Natural killer cell (primary cell): ENCODE data around the gene INHBC. TPM values are rescaled to one million over a fixed set of nuclear protein-coding genes. Genes with fewer than 3 reads are reported as not detected.
A peak's percentile ranks its signal among the peaks of the same experiment; 100 is the strongest.

Experiments
- ATAC-seq, 3 donors: fragments of 150-1000 bp in 2 of 3; fragments of 200-7000 bp in 1 of 3; cut with Tn5 transposase; 1 replicate in 1 of 3; 2 replicates in 2 of 3; pipeline ENCODE4 v1.10.0; 2021; ENCODE audit warnings: mild to moderate bottlenecking in 2 of 3, moderate library complexity in 2 of 3
- DNase-seq, 2 donors: peaks; one replicate each; pipeline versions ENCODE4 v3.0.0 to v3.0.0-alpha.2; 2013 to 2021; ENCODE audit warnings: mixed read lengths in 1 of 2
- H3K27ac ChIP-seq: one replicate; pipeline ENCODE4 v1.5.1; 2013; ENCODE audit warnings: mild to moderate bottlenecking, low read length
- H3K27me3 ChIP-seq: one replicate; pipeline ENCODE4 v1.6.1; 2013; ENCODE audit warnings: low read length; ENCODE audit not compliant: control insufficient read depth, insufficient read depth
- H3K36me3 ChIP-seq: one replicate; pipeline ENCODE4 v1.6.1; 2013; ENCODE audit warnings: low read length; ENCODE audit not compliant: control insufficient read depth, insufficient read depth
- H3K4me1 ChIP-seq: one replicate; pipeline ENCODE4 v1.6.1; 2013; ENCODE audit warnings: low read length; ENCODE audit not compliant: control insufficient read depth, insufficient read depth
- H3K4me3 ChIP-seq: one replicate; pipeline ENCODE4 v1.5.1; 2013; ENCODE audit warnings: low read length
- H3K9me3 ChIP-seq: one replicate; pipeline ENCODE4 v1.6.1; 2013; ENCODE audit warnings: low read length; ENCODE audit not compliant: control insufficient read depth, insufficient read depth
- H3K27ac Mint-ChIP-seq, 2 donors: one replicate each; pipeline ENCODE4 v1.8.0; 2022; ENCODE audit warnings: mild to moderate bottlenecking in 2 of 2, mixed read lengths in 2 of 2, moderate library complexity in 1 of 2
- H3K27me3 Mint-ChIP-seq, 2 donors: one replicate each; pipeline ENCODE4 v1.8.0; 2022; ENCODE audit warnings: low read depth in 2 of 2, mixed read lengths in 2 of 2
- H3K36me3 Mint-ChIP-seq: one replicate; pipeline ENCODE4 v1.8.0; 2022; ENCODE audit warnings: mixed read lengths
- H3K4me1 Mint-ChIP-seq, 2 donors: one replicate each; pipeline ENCODE4 v1.8.0; 2022; ENCODE audit warnings: mixed read lengths in 2 of 2
- H3K4me3 Mint-ChIP-seq: one replicate; pipeline ENCODE4 v1.8.0; 2022; ENCODE audit warnings: mild to moderate bottlenecking, moderate library complexity, mixed read lengths
- H3K9me3 Mint-ChIP-seq, 2 donors: one replicate each; pipeline ENCODE4 v1.8.0; 2022; ENCODE audit warnings: mixed read lengths in 2 of 2
- WGBS: methylation state at CpG from one replicate; pipeline ENCODE4 v1.1.7; 2013; ENCODE audit warnings: missing lambda C conversion rate; ENCODE audit not compliant: insufficient coverage; 5-methylcytosine and 5-hydroxymethylcytosine counted together
- intact Hi-C: fragments of 100-400 bp; cut with micrococcal nuclease; formaldehyde crosslinking; loops from one replicate; pipeline ENCODE4 v1.14.2; 2022
- total RNA-seq, 4 donors: library from RNA; stranded (reverse); fragments of 120-200 nt in 1 of 4; gene quantifications; one replicate each; pipeline versions ENCODE4 v1.2.3 to v1.2.4, GENCODE V29; 2013 to 2022
- TF ChIP-seq, protein P1 (sequence below): fragments of 200-600 bp; IDR thresholded peaks from one replicate; pipeline ENCODE4 v1.8.0; 2022; ENCODE audit warnings: antibody characterized with exemption

The INHBC gene
- total RNA-seq, 3 donors from 2014 or later (not counting 1 experiment from before 2014, with no cell fraction given) = 0.18 to 0.35 (median 0.31) TPM

DNA sequence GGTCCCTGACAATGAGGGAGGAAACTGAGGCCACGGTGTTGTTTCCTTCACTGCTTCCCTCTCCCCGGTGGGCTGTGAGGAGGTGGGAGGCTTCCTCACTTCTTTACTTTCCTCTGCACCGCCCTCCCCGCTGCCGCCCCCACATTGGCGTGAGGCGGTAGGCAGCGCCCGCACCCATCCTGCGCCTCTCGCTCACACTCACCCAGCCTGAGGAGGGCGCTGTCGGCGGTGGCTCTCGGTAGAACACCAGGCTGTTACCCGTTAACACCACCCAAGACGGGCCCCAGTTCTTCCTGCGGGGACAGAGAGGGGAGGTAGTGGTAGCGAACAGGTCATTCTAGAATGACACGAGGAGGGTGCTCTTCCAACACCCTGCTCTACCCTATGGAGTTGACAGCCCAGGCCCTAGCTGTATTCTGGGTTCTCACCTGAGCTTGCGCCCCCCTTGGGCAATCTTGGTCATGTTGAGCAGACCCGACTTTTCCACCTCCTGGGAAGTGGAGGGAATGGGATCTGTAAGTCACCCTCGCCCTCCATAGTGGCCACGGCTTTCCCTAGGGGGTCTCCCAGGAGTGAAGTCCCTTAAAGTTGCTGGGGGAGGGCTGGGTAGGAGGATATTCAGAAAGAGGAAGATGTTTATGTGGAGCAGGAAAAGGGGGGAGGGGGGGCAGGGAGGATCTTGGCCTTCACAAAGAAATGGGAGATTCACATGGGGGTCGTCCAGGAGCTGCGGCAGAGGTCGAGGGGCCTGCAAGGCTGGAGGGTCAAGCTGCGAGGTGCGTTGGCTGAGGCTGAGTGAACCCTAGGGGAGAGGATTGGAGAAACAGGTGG, 41.8 kb downstream of the INHBC start:
- DNase-seq (peak; percentile 77), ATAC-seq (peak; percentile 26 to 64 (median 30))
- H3K9me3 Mint-ChIP-seq = no peaks in the 10 kb centered on the region
- H3K27me3 ChIP-seq = no peaks in the 10 kb centered on the region
- intact Hi-C loops = loop anchor here (2.0 to 5.0 kb wide), 3 partner anchors 14 to 266 kb away; no protein-coding TSS in a partner anchor
- TF ChIP-seq, protein P1, sequence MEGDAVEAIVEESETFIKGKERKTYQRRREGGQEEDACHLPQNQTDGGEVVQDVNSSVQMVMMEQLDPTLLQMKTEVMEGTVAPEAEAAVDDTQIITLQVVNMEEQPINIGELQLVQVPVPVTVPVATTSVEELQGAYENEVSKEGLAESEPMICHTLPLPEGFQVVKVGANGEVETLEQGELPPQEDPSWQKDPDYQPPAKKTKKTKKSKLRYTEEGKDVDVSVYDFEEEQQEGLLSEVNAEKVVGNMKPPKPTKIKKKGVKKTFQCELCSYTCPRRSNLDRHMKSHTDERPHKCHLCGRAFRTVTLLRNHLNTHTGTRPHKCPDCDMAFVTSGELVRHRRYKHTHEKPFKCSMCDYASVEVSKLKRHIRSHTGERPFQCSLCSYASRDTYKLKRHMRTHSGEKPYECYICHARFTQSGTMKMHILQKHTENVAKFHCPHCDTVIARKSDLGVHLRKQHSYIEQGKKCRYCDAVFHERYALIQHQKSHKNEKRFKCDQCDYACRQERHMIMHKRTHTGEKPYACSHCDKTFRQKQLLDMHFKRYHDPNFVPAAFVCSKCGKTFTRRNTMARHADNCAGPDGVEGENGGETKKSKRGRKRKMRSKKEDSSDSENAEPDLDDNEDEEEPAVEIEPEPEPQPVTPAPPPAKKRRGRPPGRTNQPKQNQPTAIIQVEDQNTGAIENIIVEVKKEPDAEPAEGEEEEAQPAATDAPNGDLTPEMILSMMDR = peak; percentile 83
- peaks cover 36% of the 10 kb centered on the region for H3K36me3 ChIP-seq
- peak overlapping the region; percentile 99 for H3K27ac ChIP-seq
- no peaks in the 10 kb centered on the region for H3K9me3 ChIP-seq
- peaks cover 92% of the 10 kb centered on the region for H3K4me1 ChIP-seq
- peaks cover 19% of the 10 kb centered on the region for H3K36me3 Mint-ChIP-seq
- no peaks in the 10 kb centered on the region for H3K27me3 Mint-ChIP-seq
- H3K4me1 Mint-ChIP-seq = peaks cover 79 to 92% of the 10 kb centered on the region in 2 donors
- H3K4me3 Mint-ChIP-seq = peak overlapping the region; percentile 85
- peak overlapping the region; percentile 57 for H3K4me3 ChIP-seq
- peak overlapping the region; percentile 97 to 98 for H3K27ac Mint-ChIP-seq
- under 1% methylated on average over 26 of the region's 29 CpGs for WGBS

DNA sequence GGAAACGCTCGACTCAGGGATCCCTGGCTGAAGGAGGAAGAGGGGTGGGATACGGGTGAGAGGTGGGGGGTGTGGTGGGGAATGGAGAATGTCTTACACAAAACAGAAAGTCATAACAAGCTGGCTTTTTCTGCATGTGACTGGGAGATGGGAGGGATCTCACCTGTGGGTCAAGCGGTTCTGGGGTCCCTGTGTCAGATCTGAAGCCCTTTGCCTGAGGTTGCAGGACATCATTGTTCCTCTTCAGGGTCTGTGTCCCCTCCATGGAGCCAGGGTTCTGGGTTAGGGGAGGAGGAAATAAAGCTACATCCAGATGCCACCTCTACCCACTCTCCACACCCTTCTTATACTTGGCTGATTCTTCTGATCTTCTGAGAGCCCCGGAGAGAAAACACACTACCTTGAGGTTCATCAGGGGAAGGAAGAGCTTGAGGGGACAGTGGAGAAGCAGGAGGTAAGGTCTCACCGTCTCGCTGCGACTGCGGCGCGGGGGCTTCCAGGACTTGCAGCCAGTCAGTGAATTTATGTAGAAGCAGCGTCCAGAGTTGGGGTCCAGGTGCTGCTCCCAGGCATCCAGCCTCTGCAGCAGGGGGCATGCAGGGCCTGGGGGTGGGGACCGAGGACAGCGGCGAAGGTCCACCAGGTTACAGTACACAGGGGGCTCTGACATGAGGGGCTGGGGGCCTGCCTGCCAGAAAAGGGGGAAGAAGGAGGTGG, 42.6 kb downstream of the INHBC start:
- Histone ChIP-seq H3K27ac (peak overlapping the region; percentile 99), H3K27me3 (no peaks in the 10 kb centered on the region), H3K9me3 (no peaks in the 10 kb centered on the region), H3K36me3 (peaks cover 28% of the 10 kb centered on the region), H3K4me3 (peak overlapping the region; percentile 57), H3K4me1 (peaks cover 89% of the 10 kb centered on the region)
- Mint-ChIP-seq H3K4me3 (peak overlapping the region; percentile 85), H3K36me3 (peaks cover 19% of the 10 kb centered on the region), H3K9me3 (no peaks in the 10 kb centered on the region), H3K27me3 (no peaks in the 10 kb centered on the region), H3K27ac (peak overlapping the region; percentile 97 to 98), H3K4me1 (peaks cover 83 to 91% of the 10 kb centered on the region in 2 donors)
- TF ChIP-seq, protein P1 = no peak
- DNase-seq (peak in 1 of 2 donors; percentile 58), ATAC-seq (no peak)
- 1% methylated on average over 15 of the region's 15 CpGs for WGBS
- intact Hi-C loops = loop anchor here (2.0 to 5.0 kb wide), 3 partner anchors 14 to 265 kb away; no protein-coding TSS in a partner anchor

DNA sequence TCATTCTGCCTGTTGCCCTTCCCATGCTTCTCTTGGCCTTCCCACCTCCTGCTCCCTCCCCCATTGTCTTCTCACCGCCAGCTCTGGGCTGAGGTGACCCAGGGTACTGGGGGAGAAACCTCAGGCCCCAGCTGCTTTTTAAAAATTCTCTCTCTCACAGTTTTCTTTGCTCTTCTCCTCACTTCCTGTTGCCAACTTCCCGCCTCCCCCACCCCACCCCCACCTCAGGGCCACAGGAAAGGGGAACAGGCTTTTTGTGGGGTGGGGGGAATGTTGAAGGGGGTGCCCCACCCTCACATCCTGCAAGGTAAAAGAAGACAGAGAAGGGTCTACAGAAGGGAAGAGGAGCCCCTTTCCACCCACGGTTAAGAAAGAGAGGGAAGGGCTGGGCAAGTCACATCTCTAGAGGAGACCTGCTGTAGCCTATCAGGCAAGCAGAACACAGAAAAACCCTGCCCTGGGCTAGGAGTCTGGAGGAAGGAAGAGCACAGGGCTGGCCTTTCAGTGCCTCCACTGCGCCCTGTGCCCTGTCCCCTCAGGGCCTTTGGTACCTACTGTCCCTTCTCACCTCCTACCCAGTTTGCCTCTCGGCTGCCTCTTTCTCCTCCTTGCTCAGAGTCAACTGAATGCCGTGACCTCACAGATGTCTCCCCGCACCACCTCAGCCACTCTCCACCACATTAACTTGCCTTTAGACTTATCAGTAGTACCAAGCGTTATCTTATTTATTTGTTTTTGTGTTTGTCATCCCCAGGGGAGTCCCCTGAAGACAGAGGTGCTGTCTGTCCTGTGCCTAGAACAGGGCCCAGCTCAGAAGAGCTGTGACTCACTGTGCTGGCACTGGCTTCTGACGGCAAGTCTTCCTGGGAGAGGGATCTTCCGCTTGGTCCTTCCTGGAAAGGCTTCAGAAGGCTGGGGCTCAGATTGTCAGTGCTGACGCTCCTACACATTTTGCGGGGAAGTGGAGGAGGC, 43.4 kb downstream of the INHBC start:
- H3K4me3 Mint-ChIP-seq = peak overlapping the region; percentile 85
- ATAC-seq = peak; percentile 52 to 68 (median 54)
- intact Hi-C loops = loop anchor here (2.0 to 5.0 kb wide), 3 partner anchors 15 to 264 kb away; no protein-coding TSS in a partner anchor
- peak overlapping the region; percentile 99 for H3K27ac ChIP-seq
- no peaks in the 10 kb centered on the region for H3K9me3 Mint-ChIP-seq
- no peaks in the 10 kb centered on the region for H3K27me3 ChIP-seq
- peak overlapping the region; percentile 97 to 98 for H3K27ac Mint-ChIP-seq
- H3K4me3 ChIP-seq = peak overlapping the region; percentile 57
- TF ChIP-seq, protein P1 = no peak
- WGBS = 20% methylated on average over 11 of the region's 12 CpGs
- H3K36me3 Mint-ChIP-seq = peaks cover 19% of the 10 kb centered on the region
- no peaks in the 10 kb centered on the region for H3K27me3 Mint-ChIP-seq
- peaks cover 20% of the 10 kb centered on the region for H3K36me3 ChIP-seq
- DNase-seq = peak; percentile 67 to 82
- peaks cover 82% of the 10 kb centered on the region for H3K4me1 ChIP-seq
- H3K9me3 ChIP-seq = no peaks in the 10 kb centered on the region
- H3K4me1 Mint-ChIP-seq = peaks cover 75 to 83% of the 10 kb centered on the region in 2 donors
